Stimulated activated CD4-positive, alpha-beta T cell treated with anti-CD3 and anti-CD28 coated beads, TNF-alpha, amount 100 ng/mL, for 24 hours (primary cell): Measurements from ENCODE around the gene CD58.

ENCODE experiments used
- DNase-seq, 3 experiments: peaks; one replicate each; pipeline ENCODE4 v3.0.0-alpha.2; 2020; ENCODE audit warnings: low read depth in 3 of 3

CD58 gene

DNA sequence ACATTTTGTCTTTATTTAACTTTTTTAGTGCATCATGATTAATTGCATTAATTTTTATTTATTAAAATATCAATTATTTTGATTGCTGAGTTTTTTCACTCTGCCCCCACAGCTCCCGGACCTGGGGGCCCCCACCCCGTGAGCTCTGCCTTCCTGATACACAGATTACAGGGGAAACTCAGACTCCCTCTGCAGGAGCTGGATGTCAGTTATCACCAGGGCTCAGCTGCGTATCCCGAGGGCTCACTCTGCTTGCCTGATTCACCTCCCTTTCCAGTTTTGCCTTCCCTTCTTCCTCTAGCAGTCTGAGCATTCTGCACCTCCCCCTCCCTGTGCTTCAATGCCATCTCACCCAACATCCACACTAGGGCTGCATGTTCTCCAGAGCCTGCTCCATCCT lies 99.6 kb downstream of the CD58 start:
- DNase-seq = no peak

DNA sequence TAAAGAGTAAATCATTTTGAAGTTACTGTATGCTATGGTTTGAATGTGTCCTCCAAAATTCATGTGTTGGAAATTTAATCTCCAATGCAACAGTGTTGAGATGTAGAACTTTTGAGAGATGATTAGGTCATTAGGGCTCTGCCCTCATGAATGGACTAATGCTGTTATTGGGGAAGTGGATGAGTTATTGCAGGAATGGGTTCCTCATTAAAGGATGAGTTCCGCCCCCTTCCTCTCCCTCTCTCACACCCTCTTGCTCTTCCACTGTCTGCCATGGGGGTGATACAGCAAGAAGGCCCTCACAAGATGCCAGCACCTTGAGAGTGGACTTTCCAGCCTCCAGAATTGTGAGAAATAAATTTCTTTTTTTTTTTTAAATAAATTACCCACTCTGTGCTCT lies 100.2 kb downstream of the CD58 start:
- no peak for DNase-seq

DNA sequence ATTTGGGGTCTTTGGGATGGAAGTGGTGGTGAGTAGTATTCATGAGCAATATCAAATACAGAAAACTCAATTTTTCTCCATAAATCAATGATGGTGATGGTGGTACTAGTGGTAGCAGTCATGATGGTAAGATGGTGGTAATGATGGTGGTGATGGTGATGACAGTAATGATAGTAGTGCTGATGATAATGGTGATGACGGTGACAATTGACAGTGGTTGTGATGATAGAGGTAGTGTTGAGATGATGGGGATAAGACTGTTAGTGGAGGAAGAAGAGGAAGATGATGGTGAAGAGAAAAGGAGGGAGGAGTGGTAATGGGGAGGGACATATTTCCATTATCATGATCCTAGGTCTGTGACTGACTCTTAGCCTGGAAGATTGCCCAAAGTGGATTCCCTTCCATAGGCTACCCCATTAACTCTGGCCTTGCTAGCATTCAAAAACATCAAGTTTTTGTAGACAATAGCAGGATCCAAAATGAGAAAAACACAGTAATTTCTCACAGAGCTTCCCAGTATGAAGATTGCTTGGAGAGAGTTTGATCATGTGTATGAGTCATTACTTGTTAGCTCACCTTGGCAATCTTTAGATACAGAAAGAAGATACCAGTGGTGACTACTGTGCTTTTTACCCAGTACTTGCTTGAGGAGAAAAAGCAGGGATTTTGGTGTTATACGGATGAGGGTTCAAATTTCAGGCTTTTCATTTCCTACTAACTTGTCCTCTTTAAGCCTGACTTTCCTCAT lies 103.8 kb downstream of the CD58 start:
- no peak for DNase-seq

DNA sequence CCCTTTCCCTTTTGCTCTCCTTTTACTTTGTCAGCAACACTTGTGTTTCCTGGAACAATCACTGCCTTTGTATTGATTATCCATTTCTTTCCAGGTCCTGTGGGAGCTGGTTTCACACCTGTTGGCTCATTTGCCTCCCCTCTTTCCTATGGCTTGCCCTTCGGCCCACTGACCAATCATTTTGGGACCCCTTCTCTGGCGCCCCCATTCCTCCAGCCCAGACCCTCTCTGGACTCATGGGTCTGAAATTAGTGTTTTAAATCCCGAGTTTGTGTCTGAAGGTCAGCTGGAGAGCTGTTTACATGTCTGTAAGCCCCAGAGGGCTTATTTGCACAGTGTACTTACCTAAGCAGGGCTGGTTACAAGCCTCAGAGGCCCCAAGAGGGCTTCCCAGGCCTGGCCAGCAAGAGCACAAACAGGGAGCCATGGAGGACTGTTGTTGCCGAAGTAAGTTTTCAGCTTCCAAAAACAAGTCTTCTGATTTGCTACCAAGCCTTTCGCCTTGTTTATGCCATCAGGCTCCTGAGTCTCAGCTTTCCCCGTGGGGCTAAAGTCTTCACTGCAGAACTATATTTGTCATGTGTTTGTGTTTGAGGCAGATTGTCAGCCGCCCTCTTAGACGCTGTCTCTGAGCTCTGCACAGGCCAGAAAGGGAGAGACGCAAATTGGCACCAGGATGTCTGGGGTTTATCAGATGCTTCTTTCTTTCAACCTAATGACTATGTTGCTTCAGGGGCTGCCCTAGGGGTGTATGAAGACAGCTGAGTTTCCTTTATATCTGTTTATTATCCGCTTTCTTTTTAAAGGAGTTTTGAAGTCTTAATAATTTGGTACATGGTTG lies 104.8 kb downstream of the CD58 start:
- DNase-seq = no peak

DNA sequence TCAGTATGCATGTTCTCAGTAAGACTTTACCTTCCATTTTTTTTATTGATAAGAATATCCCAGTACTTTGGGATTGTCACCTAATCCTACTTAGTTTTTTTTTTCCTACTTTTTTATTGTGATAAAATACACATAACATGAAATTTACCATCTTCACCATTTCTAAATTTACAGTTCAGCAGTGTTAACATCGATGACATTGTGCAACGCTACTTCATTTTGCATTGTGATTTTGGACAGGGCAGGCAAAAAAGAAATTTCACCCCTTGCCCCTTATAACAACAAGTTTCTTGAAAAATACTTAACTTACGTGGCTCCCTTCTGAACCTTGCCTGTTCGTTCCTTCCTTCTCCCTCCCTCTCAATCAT lies 105.4 kb downstream of the CD58 start:
- DNase-seq = no peak
